GM12875 (cell line): ENCODE measurements around the gene KDM4B.
"Not testable (repeated sequence)": the region's sequence is repeated elsewhere in the genome, so short reads cannot be mapped to it uniquely, and the experiment has no call there.

Experiments
- H3K4me3 ChIP-seq: one replicate; pipeline ENCODE4 v1.5.1; 2011; ENCODE audit warnings: low read depth, low read length, control low read depth
- CTCF ChIP-seq: IDR thresholded peaks from 2 replicates; pipeline ENCODE4 v1.5.1; 2011; ENCODE audit warnings: low read depth, mild to moderate bottlenecking, control low read depth, inconsistent platforms, low read length, moderate library complexity, borderline replicate concordance; ENCODE audit not compliant: insufficient read depth

KDM4B gene

GRCh38 chr19:4969772-4970531 lies 1.0 kb downstream of the KDM4B start:
- H3K4me3 ChIP-seq, result peak overlapping the region; percentile 71
- TF ChIP-seq CTCF, result no peak

- no peak for TF ChIP-seq CTCF
These were observed 1.9 kb downstream of the KDM4B start for GRCh38 chr19:4970558-4971423.

GRCh38 chr19:4971424-4971793 lies 2.5 kb downstream of the KDM4B start:
- H3K4me3 ChIP-seq, result peak overlapping the region; percentile 71
- no peak for TF ChIP-seq CTCF

More at GRCh38 chr19:4970558-4971423, 1.9 kb downstream of the KDM4B start:
- peak overlapping the region; percentile 71 for H3K4me3 ChIP-seq

- no peak overlapping the region for H3K4me3 ChIP-seq
- no peak for TF ChIP-seq CTCF
These were observed 3.0 kb downstream of the KDM4B start for GRCh38 chr19:4971816-4972495.

GRCh38 chr19:4972509-4973230 lies 3.8 kb downstream of the KDM4B start:
- TF ChIP-seq CTCF, result no peak
- H3K4me3 ChIP-seq, result no peak overlapping the region

GRCh38 chr19:4974880-4975469 lies 6.1 kb downstream of the KDM4B start:
- no peak for TF ChIP-seq CTCF

GRCh38 chr19:4975601-4976000 lies 6.7 kb downstream of the KDM4B start:
- H3K4me3 ChIP-seq, result not testable (repeated sequence)

More at GRCh38 chr19:4974880-4975469, 6.1 kb downstream of the KDM4B start:
- H3K4me3 ChIP-seq, result no peak overlapping the region
